ENCODE measurements around the gene FYB2.
"Not testable (repeated sequence)": the region's sequence is repeated elsewhere in the genome, so short reads cannot be mapped to it uniquely, and the experiment has no call there.

Gene FYB2

GRCh38 chr1:56795870-56796269 lies 23.3 kb downstream of the FYB2 start:
- DNase-seq, result no peak

GRCh38 chr1:56790036-56790435 lies 29.2 kb downstream of the FYB2 start:
- no peak for DNase-seq

- no peak for DNase-seq
Observed at GRCh38 chr1:56788588-56788987, 30.6 kb downstream of the FYB2 start.

DNA sequence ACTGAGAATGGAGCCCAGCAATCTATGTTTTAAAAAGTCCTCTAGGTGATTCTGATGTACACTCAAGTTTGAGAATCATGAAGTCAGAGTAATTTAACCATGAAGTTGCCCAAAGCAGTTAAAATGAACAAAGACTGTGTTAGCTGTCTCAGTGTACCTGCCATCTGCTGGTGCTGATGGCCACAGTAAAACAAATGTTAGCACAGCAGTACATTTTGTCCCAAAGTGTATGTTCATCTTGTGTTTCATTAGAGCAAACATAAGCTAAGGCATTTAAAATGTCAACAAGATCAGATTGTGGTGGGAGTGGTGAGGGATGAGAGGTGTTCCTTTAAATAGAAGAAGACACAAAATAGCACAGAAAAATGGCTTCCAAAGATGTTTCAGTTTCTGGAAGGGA lies 31.1 kb downstream of the FYB2 start:
- DNase-seq, result no peak

DNA sequence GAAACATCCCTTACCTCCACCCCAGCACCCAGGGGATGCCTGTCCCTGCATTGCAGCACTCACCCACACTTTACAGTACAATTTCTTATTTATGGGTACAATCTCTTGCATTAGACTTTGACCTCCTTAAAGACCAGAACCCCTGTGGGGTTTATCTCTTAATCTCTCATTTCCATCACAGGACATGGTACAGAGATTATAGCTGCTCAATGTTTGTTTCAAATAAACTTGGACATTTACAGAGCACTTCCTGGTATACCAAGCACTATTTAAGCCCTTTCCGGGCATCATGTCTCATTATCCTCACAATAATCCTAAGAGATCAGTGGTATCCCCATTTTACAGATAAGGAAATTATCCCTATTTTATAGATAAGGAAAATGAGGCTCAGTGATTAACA lies 31.9 kb downstream of the FYB2 start:
- no peak for DNase-seq

- DNase-seq, result no peak
Observed at GRCh38 chr1:56782773-56783172, 36.4 kb downstream of the FYB2 start.

GRCh38 chr1:56780826-56781225 lies 38.4 kb downstream of the FYB2 start:
- DNase-seq, result no peak

- DNase-seq, result no peak
Observed at GRCh38 chr1:56780128-56780750, 39.0 kb downstream of the FYB2 start.

- no peak for DNase-seq
Observed at GRCh38 chr1:56777972-56778371, 41.2 kb downstream of the FYB2 start.

DNA sequence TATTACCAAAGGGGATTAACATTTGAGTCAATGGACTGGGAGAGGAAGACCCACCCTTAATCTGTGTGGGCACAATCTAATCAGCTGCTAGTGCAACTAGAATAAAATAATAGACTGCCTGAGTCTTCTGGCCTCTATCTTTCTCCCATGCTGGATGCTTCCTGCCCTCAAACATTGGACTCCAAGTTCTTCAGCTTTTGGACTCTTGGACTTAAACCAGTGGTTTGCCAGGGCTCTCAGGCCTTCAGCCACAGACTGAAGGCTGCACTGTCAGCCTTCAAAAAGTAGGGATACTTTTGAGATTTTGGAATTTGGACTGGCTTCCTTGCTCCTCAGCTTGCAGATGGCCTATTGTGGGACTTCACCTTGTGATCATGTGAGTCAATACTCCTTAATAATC lies 44.5 kb downstream of the FYB2 start:
- not testable (repeated sequence) for DNase-seq

DNA sequence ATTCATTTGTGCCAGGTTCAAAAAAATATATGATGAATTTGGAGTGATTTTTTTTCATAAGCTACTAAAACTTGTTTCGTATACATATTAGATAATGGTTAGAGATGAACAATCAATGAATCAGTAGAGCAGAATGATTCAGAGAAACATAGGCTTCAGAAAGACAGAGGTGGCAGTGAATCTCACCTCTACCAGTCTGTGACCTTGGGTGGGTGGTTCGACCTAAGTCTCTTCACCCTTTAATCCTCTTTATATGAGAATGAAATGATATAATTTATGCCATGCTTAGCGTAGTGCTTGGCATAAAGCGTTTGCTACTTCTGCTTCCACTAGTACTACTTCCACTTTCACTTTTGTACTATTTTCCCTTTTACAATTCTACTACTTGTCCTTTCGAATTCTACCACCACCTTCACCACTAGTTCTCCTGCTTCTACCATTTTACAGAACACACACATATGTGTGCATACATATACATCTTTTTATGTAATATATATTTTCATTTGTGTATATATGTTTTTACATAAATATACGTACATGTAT lies 45.1 kb downstream of the FYB2 start:
- DNase-seq, result no peak

DNA sequence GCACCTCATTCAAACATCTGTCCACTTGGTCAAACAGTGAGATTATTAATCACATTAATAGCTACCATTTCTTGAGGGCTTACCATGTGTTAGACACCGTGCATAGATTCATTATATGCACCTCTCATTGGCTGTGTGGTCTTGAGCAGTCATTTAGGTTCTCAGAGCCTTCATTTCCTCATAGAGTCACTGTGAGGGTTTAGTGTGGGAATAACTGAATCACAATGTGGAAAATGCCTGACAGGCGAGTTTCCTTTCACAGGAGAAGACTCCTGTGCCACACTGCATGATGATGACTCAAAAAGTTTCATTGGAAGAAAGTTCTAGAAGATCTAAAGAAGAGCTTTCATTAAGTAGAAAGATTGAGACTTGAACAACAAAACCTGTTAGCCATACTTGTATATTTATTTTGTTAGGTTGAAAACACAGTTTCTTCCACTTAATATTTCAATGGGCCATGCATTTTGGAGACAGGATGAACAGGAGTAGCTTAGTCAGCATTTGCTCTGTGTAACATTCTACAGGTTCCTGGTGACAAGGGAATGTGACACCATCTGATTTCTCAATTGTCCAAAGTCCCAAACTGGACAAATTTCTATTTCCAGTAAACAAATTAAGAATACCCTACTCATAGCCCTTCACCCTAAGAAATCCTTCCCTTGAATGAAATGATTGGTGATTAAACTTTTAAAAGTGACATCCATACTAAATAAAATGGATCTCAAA lies 45.7 kb downstream of the FYB2 start:
- DNase-seq, result no peak

DNA sequence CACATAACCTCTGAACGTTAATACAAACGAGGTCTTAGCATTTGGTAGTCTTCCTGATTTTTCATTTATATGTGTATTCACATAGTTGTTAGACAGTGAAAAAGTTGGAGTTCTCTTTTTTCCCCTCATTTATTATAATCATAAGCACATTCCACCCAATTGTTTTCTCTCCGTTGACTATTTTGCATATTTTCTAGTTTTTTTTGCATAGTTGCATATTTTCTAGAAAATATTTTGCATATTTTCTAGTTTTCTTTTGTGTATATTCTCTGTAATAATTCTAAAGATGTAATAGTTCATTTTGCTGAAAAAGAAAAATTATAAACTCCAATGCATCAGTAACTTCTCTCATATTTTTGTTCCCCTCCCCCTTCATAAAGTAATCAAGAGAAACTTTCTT lies 47.5 kb downstream of the FYB2 start:
- no peak for DNase-seq

DNA sequence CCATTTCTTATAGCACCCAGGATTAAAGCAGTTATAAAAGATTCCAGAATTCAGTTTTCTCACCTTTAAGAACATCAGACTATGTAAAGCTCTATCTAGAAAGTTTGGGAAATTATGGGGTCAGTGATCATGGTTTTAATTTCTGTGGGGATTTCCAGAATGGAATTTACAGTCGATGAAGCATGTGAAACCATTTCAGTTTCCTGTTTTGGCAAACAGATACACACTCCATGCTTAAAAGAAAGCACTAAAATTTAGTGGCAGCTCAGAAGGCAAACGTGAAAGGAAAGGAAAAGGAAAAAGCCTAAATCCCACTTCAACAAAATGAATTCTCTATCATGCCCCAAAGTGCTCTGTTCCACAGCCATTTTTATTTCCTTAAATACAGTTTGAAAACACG lies 60.4 kb downstream of the FYB2 start:
- DNase-seq, result no peak

- DNase-seq, result no peak
Observed at GRCh38 chr1:56758135-56758534, 61.1 kb downstream of the FYB2 start.

GRCh38 chr1:56755911-56756310 lies 63.3 kb downstream of the FYB2 start:
- DNase-seq, result no peak

DNA sequence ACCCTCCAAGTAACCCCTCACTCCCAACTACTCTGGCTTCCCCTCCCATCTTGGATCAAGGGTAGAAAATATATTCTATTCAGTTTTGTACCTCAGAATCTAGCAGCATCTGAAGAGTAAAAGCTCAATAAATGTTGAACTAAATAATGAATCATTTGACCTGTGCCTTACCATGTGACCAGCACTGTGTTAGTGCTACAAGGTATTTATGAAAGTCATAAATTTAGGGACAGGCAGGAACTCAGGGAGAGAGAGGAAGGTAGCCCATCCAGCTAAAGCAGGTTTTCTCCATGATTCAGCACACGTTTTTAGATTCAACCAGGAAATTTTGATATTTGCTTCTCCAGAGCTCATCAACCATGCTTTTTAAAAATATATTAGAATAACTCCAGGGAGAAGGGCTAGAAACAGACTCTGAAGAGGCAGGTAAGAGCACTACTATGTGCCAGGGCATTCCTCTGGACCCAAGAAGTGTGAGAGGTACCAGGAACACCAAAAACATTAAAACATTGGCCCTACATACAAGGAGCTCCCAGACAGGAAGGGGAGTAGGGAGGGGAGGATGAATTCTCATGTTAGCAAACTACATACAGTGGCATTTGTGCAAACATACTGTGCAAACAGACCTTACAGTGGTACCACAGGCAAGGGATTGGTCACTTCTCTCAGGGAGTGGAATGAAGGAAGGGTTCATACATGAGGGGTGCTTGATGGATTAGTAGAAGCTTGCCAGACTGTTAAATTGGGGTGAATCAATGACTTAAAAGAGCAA lies 64.3 kb downstream of the FYB2 start:
- no peak for DNase-seq

GRCh38 chr1:56745231-56745630 lies 74.0 kb downstream of the FYB2 start:
- DNase-seq, result no peak

DNA sequence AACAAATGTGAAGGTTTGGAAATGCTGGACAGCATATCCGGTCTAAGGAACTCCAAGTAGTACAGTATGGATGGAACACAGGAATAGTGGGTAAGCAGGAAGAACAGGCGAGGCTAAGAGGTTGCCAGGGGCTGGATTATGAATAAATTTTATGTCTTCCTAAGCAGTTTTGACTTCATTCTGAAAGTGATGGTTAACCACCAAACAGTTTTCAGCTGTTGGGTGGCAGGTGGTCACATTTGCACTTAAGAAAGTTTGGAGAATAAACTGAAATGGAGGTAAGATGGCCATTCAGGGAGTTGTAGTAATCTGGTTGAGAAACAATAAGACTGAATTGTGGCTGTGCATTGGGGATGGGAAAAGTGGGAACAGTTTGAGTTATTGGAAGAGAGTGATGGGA lies 90.2 kb downstream of the FYB2 start:
- no peak for DNase-seq

DNA sequence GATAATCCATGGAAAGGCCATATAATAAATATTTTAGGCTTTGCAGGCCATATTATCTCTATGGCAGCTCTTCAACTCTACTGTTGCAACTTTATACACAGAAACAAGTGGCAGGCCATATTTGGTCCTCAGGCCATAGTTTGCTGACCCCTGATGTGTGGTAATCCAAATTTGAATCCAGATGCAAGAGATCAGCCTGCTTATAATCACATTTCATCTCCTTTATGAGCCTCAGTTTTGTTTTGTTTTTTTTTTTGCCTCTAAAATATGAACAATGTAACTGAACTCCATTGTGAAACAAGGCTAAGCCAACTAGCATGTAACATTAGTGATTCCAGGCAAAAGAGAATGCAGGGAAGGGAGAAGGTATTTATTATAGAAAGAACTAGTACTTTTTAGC lies 92.5 kb downstream of the FYB2 start:
- no peak for DNase-seq

DNA sequence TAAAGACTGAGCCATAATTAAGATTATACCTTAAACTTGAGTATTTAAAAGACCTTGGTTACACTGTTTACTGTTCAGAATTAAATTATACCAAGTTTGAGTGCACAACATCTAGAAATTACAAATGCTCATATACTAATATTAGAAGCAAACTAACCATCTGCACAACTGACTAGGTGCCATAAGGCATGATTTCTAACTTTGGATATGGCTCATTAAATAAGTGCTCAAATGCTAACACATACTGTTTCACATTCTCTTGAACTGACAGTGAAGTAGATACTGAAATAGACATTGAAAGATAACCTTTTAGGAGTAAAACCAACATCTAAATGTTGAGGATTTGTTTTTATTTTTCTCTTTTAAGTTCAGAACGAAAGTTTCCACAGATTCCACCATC lies 100.0 kb downstream of the FYB2 start:
- DNase-seq, result no peak

- DNase-seq, result no peak
Observed at GRCh38 chr1:56715156-56715555, 104.0 kb downstream of the FYB2 start.

- DNase-seq, result no peak
Observed at GRCh38 chr1:56713112-56713511, 106.1 kb downstream of the FYB2 start.

DNA sequence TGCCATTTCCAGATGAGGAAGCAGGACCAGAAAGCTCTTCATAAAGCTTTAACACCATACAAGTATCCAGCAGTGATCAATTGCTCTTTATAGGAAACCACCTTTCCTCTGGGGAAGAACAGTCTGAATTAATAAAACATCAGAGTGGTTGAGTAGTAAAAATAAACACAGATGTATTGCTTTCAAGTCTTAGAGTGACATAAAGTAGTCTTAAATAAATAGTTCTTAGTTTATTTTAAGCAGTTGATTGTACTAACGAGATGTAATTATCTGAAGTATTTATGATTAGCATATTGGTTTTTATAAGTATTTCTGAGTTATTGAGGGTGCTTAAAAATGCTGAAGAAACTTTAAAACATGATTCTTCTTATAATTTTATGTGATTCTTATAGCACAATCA lies 107.1 kb downstream of the FYB2 start:
- DNase-seq, result no peak
